Measurements from ENCODE around the gene NEGR1.

NEGR1 gene

GRCh38 chr1:71565262-71565661, 717.1 kb downstream of the NEGR1 start:
- H3K4me1 ChIP-seq (ENCODE audit: low read length): no peaks in the 10 kb centered on the region
- H2AFZ ChIP-seq (ENCODE audit: low read depth, low read length): no peak overlapping the region
- H3K27ac ChIP-seq (ENCODE audit: low read length): no peak overlapping the region
- no peaks in the 10 kb centered on the region for H3K36me3 ChIP-seq (replicated peaks; ENCODE audit: low read depth, low read length)
- no peak overlapping the region for H3K4me3 ChIP-seq (ENCODE audit: low read length)
- H4K20me1 ChIP-seq (ENCODE audit: insufficient read depth, low read length): no peaks in the 10 kb centered on the region
- H3K4me2 ChIP-seq (ENCODE audit: low read length): no peak overlapping the region
- TF ChIP-seq EZH2phosphoT487 (IDR thresholded peaks at IDR 0.05; ENCODE audit: low read depth) (no peak), CTCF (IDR thresholded peaks at IDR 0.05; ENCODE audit: low read depth, low read length) (no peak)
- no peaks in the 10 kb centered on the region for H3K79me2 ChIP-seq (ENCODE audit: low read length)
- no peaks in the 10 kb centered on the region for H3K9me3 ChIP-seq (ENCODE audit: insufficient read depth, low read length)
- no peak overlapping the region for H3K9ac ChIP-seq (ENCODE audit: low read length)
- no peaks in the 10 kb centered on the region for H3K27me3 ChIP-seq (ENCODE audit: low read depth, low read length)

GRCh38 chr1:71562298-71562697, 720.0 kb downstream of the NEGR1 start:
- Histone ChIP-seq H3K27me3 (ENCODE audit: low read depth, low read length) (no peaks in the 10 kb centered on the region), H3K4me2 (ENCODE audit: low read length) (no peak overlapping the region), H3K27ac (ENCODE audit: low read length) (no peak overlapping the region), H2AFZ (ENCODE audit: low read depth, low read length) (no peak overlapping the region), H4K20me1 (ENCODE audit: insufficient read depth, low read length) (no peaks in the 10 kb centered on the region), H3K4me1 (ENCODE audit: low read length) (no peaks in the 10 kb centered on the region), H3K79me2 (ENCODE audit: low read length) (no peaks in the 10 kb centered on the region), H3K36me3 (replicated peaks; ENCODE audit: low read depth, low read length) (no peaks in the 10 kb centered on the region), H3K9ac (ENCODE audit: low read length) (no peak overlapping the region), H3K9me3 (ENCODE audit: insufficient read depth, low read length) (no peaks in the 10 kb centered on the region), H3K4me3 (ENCODE audit: low read length) (no peak overlapping the region)
- TF ChIP-seq EZH2phosphoT487 (IDR thresholded peaks at IDR 0.05; ENCODE audit: low read depth): no peak

GRCh38 chr1:71561729-71562128, 720.6 kb downstream of the NEGR1 start:
- Histone ChIP-seq H3K79me2 (ENCODE audit: low read length) (no peaks in the 10 kb centered on the region), H3K4me1 (ENCODE audit: low read length) (no peaks in the 10 kb centered on the region), H3K27me3 (ENCODE audit: low read depth, low read length) (no peaks in the 10 kb centered on the region), H2AFZ (ENCODE audit: low read depth, low read length) (no peak overlapping the region), H3K4me2 (ENCODE audit: low read length) (no peak overlapping the region), H4K20me1 (ENCODE audit: insufficient read depth, low read length) (no peaks in the 10 kb centered on the region), H3K36me3 (replicated peaks; ENCODE audit: low read depth, low read length) (no peaks in the 10 kb centered on the region), H3K4me3 (ENCODE audit: low read length) (no peak overlapping the region), H3K27ac (ENCODE audit: low read length) (no peak overlapping the region), H3K9me3 (ENCODE audit: insufficient read depth, low read length) (no peaks in the 10 kb centered on the region), H3K9ac (ENCODE audit: low read length) (no peak overlapping the region)
- TF ChIP-seq EZH2phosphoT487 (IDR thresholded peaks at IDR 0.05; ENCODE audit: low read depth): no peak
- TF ChIP-seq CTCF (IDR thresholded peaks at IDR 0.05; ENCODE audit: low read depth, low read length): no peak

GRCh38 chr1:71561206-71561605, 721.1 kb downstream of the NEGR1 start:
- no peaks in the 10 kb centered on the region for H3K9me3 ChIP-seq (ENCODE audit: insufficient read depth, low read length)
- H3K4me2 ChIP-seq (ENCODE audit: low read length): no peak overlapping the region
- TF ChIP-seq EZH2phosphoT487 (IDR thresholded peaks at IDR 0.05; ENCODE audit: low read depth): no peak
- TF ChIP-seq CTCF (IDR thresholded peaks at IDR 0.05; ENCODE audit: low read depth, low read length): no peak
- no peaks in the 10 kb centered on the region for H4K20me1 ChIP-seq (ENCODE audit: insufficient read depth, low read length)
- no peak overlapping the region for H3K9ac ChIP-seq (ENCODE audit: low read length)
- H2AFZ ChIP-seq (ENCODE audit: low read depth, low read length): no peak overlapping the region
- no peak overlapping the region for H3K4me3 ChIP-seq (ENCODE audit: low read length)
- no peaks in the 10 kb centered on the region for H3K79me2 ChIP-seq (ENCODE audit: low read length)
- no peaks in the 10 kb centered on the region for H3K4me1 ChIP-seq (ENCODE audit: low read length)
- H3K27ac ChIP-seq (ENCODE audit: low read length): no peak overlapping the region
- H3K27me3 ChIP-seq (ENCODE audit: low read depth, low read length): no peaks in the 10 kb centered on the region
- no peaks in the 10 kb centered on the region for H3K36me3 ChIP-seq (replicated peaks; ENCODE audit: low read depth, low read length)

GRCh38 chr1:71559880-71560279, 722.5 kb downstream of the NEGR1 start:
- Histone ChIP-seq H2AFZ (ENCODE audit: low read depth, low read length) (no peak overlapping the region), H3K4me2 (ENCODE audit: low read length) (no peak overlapping the region), H3K36me3 (replicated peaks; ENCODE audit: low read depth, low read length) (no peaks in the 10 kb centered on the region), H4K20me1 (ENCODE audit: insufficient read depth, low read length) (no peaks in the 10 kb centered on the region), H3K9me3 (ENCODE audit: insufficient read depth, low read length) (no peaks in the 10 kb centered on the region), H3K79me2 (ENCODE audit: low read length) (no peaks in the 10 kb centered on the region), H3K27ac (ENCODE audit: low read length) (no peak overlapping the region), H3K9ac (ENCODE audit: low read length) (no peak overlapping the region), H3K4me1 (ENCODE audit: low read length) (no peaks in the 10 kb centered on the region), H3K4me3 (ENCODE audit: low read length) (no peak overlapping the region), H3K27me3 (ENCODE audit: low read depth, low read length) (no peaks in the 10 kb centered on the region)
- no peak for TF ChIP-seq CTCF (IDR thresholded peaks at IDR 0.05; ENCODE audit: low read depth, low read length)
- TF ChIP-seq EZH2phosphoT487 (IDR thresholded peaks at IDR 0.05; ENCODE audit: low read depth): no peak
